Measurements from ENCODE around the gene PITPNC1. TPM values are rescaled to one million over a fixed set of nuclear protein-coding genes. Genes with fewer than 3 reads are reported as not detected.

The PITPNC1 gene
- total and polyA plus RNA-seq, 7 donors: 3.0 to 15.7 (median 5.6) TPM

- Histone ChIP-seq H3K27me3 (no peaks in the 10 kb centered on the region), H3K27ac (no peak overlapping the region), H3K36me3 (no peaks in the 10 kb centered on the region), H3K4me1 (peaks cover 0 to 26% (median 19%) of the 10 kb centered on the region in 4 donors), H3K9me3 (no peaks in the 10 kb centered on the region), H3K4me3 (no peak overlapping the region)
- TF ChIP-seq CTCF (IDR thresholded peaks at IDR 0.05) (no peak), POLR2AphosphoS5 (IDR thresholded peaks at IDR 0.05) (no peak), POLR2A (IDR thresholded peaks at IDR 0.05) (no peak), EP300 (IDR thresholded peaks at IDR 0.05) (no peak)
- intact Hi-C loops (cut with DNase I): loop anchor here (5.0 kb wide), 2 partner anchors 117 to 257 kb away; no protein-coding TSS in a partner anchor
- no peak for DNase-seq
- WGBS, 2 donors: 71 to 83% methylated on average over 5 of the region's 5 CpGs
Measured at GRCh38 chr17:67375054-67375427, 2.0 kb upstream of the PITPNC1 start.

GRCh38 chr17:67375716-67376115 is 1.4 kb upstream of the PITPNC1 start:
- Histone ChIP-seq H3K36me3 (no peaks in the 10 kb centered on the region), H3K27ac (peak overlapping the region in 1 of 4 donors; percentile 96), H3K4me1 (peaks cover 0 to 26% (median 19%) of the 10 kb centered on the region in 4 donors), H3K27me3 (no peaks in the 10 kb centered on the region), H3K4me3 (no peak overlapping the region), H3K9me3 (no peaks in the 10 kb centered on the region)
- WGBS, 2 donors: 83 to 90% methylated on average over 6 of the region's 6 CpGs
- DNase-seq: no peak
- TF ChIP-seq POLR2AphosphoS5 (IDR thresholded peaks at IDR 0.05) (no peak), EP300 (IDR thresholded peaks at IDR 0.05) (no peak), POLR2A (IDR thresholded peaks at IDR 0.05) (no peak), CTCF (IDR thresholded peaks at IDR 0.05) (no peak)
- intact Hi-C loops (cut with DNase I): loop anchor here (5.0 kb wide), 2 partner anchors 117 to 257 kb away; no protein-coding TSS in a partner anchor

GRCh38 chr17:67376415-67376736 is 705 bp upstream of the PITPNC1 start:
- H3K4me3 ChIP-seq: peak overlapping the region; percentile 58 to 85 (median 78)
- H3K27me3 ChIP-seq: no peaks in the 10 kb centered on the region
- 37 to 49% methylated on average over 6 of the region's 6 CpGs for WGBS, 2 donors
- TF ChIP-seq CTCF (IDR thresholded peaks at IDR 0.05) (no peak), POLR2AphosphoS5 (IDR thresholded peaks at IDR 0.05) (no peak), EP300 (IDR thresholded peaks at IDR 0.05) (no peak), POLR2A (IDR thresholded peaks at IDR 0.05) (no peak)
- H3K27ac ChIP-seq: peak overlapping the region; percentile 91 to 96 (median 93)
- no peak for DNase-seq
- intact Hi-C loops (cut with DNase I): loop anchor here (5.0 kb wide), 2 partner anchors 116 to 256 kb away; no protein-coding TSS in a partner anchor
- H3K9me3 ChIP-seq: no peaks in the 10 kb centered on the region
- no peaks in the 10 kb centered on the region for H3K36me3 ChIP-seq
- peaks cover 0 to 26% (median 19%) of the 10 kb centered on the region in 4 donors for H3K4me1 ChIP-seq

GRCh38 chr17:67377488-67378453 is 690 bp downstream of the PITPNC1 start:
- peak overlapping the region; percentile 91 to 96 (median 93) for H3K27ac ChIP-seq
- peaks cover 0 to 26% (median 19%) of the 10 kb centered on the region in 4 donors for H3K4me1 ChIP-seq
- no peaks in the 10 kb centered on the region for H3K27me3 ChIP-seq
- intact Hi-C loops (cut with DNase I): loop anchor here (1.0 to 5.0 kb wide), 4 partner anchors 98 to 312 kb away; no protein-coding TSS in a partner anchor
- TF ChIP-seq POLR2AphosphoS5 (IDR thresholded peaks at IDR 0.05) (no peak), POLR2A (IDR thresholded peaks at IDR 0.05) (no peak), CTCF (IDR thresholded peaks at IDR 0.05) (no peak), EP300 (IDR thresholded peaks at IDR 0.05) (no peak)
- H3K4me3 ChIP-seq: peak overlapping the region; percentile 58 to 85 (median 78)
- peak; percentile 77 for DNase-seq
- no peaks in the 10 kb centered on the region for H3K36me3 ChIP-seq
- 0% methylated on average over 100 of the region's 100 CpGs for WGBS, 2 donors
- no peaks in the 10 kb centered on the region for H3K9me3 ChIP-seq
